Ectodermal cell (in vitro differentiated cells): ENCODE measurements around the gene NSG1.

Experiments
- H3K27ac ChIP-seq: 2 replicates; pipeline ENCODE4 v1.7.0; 2013; ENCODE audit warnings: mild to moderate bottlenecking, low read depth, low read length; ENCODE audit not compliant: insufficient read depth, poor library complexity, severe bottlenecking
- H3K27me3 ChIP-seq: 2 replicates; pipeline ENCODE4 v1.7.0; 2013; ENCODE audit warnings: mild to moderate bottlenecking, low read length; ENCODE audit not compliant: insufficient read depth, control insufficient read depth, poor library complexity, severe bottlenecking
- H3K36me3 ChIP-seq: one replicate; pipeline ENCODE4 v1.7.0; 2013; ENCODE audit warnings: low read length; ENCODE audit not compliant: control insufficient read depth, insufficient read depth
- H3K4me1 ChIP-seq: one replicate; pipeline ENCODE4 v1.7.0; 2013; ENCODE audit warnings: low read length; ENCODE audit not compliant: control insufficient read depth, insufficient read depth
- H3K4me3 ChIP-seq: 2 replicates; pipeline ENCODE4 v1.7.0; 2013; ENCODE audit warnings: low read depth, low read length, control low read depth; ENCODE audit not compliant: insufficient read depth
- H3K9me3 ChIP-seq: 2 replicates; pipeline ENCODE4 v1.7.0; 2013; ENCODE audit warnings: mild to moderate bottlenecking, low read length, moderate library complexity; ENCODE audit not compliant: control insufficient read depth
- WGBS, 2 experiments: methylation state at CpG; one replicate each; pipeline ENCODE4 v1.1.7; 2013; ENCODE audit warnings: missing lambda C conversion rate in 2 of 2; 5-methylcytosine and 5-hydroxymethylcytosine counted together

The NSG1 gene

GRCh38 chr4:4432341-4433125 lies 45.6 kb downstream of the NSG1 start:
- Histone ChIP-seq H3K4me3 (no peak overlapping the region), H3K4me1 (peaks cover 2% of the 10 kb centered on the region), H3K9me3 (no peaks in the 10 kb centered on the region), H3K27ac (no peak overlapping the region), H3K27me3 (no peaks in the 10 kb centered on the region), H3K36me3 (no peaks in the 10 kb centered on the region)
- 94% methylated on average over 11 of the region's 11 CpGs for WGBS, 2 experiments

GRCh38 chr4:4433941-4434340 lies 47.0 kb downstream of the NSG1 start:
- WGBS, 2 experiments: 92 to 96% methylated on average over 4 of the region's 4 CpGs
- H3K4me3 ChIP-seq: no peak overlapping the region
- no peak overlapping the region for H3K27ac ChIP-seq
- no peaks in the 10 kb centered on the region for H3K9me3 ChIP-seq
- no peaks in the 10 kb centered on the region for H3K4me1 ChIP-seq
- H3K36me3 ChIP-seq: no peaks in the 10 kb centered on the region
- H3K27me3 ChIP-seq: no peaks in the 10 kb centered on the region

- Histone ChIP-seq H3K36me3 (no peaks in the 10 kb centered on the region), H3K4me3 (no peak overlapping the region), H3K27me3 (no peaks in the 10 kb centered on the region), H3K27ac (no peak overlapping the region), H3K9me3 (no peaks in the 10 kb centered on the region), H3K4me1 (no peaks in the 10 kb centered on the region)
- WGBS, 2 experiments: 87 to 94% methylated on average over 2 of the region's 2 CpGs
Measured at GRCh38 chr4:4436244-4436823, 49.4 kb downstream of the NSG1 start.

GRCh38 chr4:4437798-4438470 lies 51.0 kb downstream of the NSG1 start:
- H3K9me3 ChIP-seq: no peaks in the 10 kb centered on the region
- 95 to 96% methylated on average over 13 of the region's 13 CpGs for whole genome bisulfite sequencing, 2 experiments
- H3K4me1 ChIP-seq: no peaks in the 10 kb centered on the region
- H3K27me3 ChIP-seq: no peaks in the 10 kb centered on the region
- no peak overlapping the region for H3K4me3 ChIP-seq
- no peak overlapping the region for H3K27ac ChIP-seq
- no peaks in the 10 kb centered on the region for H3K36me3 ChIP-seq

GRCh38 chr4:4438891-4439290 lies 52.0 kb downstream of the NSG1 start:
- no peaks in the 10 kb centered on the region for H3K4me1 ChIP-seq
- no peak overlapping the region for H3K27ac ChIP-seq
- no peaks in the 10 kb centered on the region for H3K27me3 ChIP-seq
- no peaks in the 10 kb centered on the region for H3K9me3 ChIP-seq
- H3K4me3 ChIP-seq: no peak overlapping the region
- no peaks in the 10 kb centered on the region for H3K36me3 ChIP-seq

GRCh38 chr4:4439782-4440181 lies 52.9 kb downstream of the NSG1 start:
- H3K4me1 ChIP-seq: no peaks in the 10 kb centered on the region
- H3K36me3 ChIP-seq: no peaks in the 10 kb centered on the region
- H3K4me3 ChIP-seq: no peak overlapping the region
- H3K27me3 ChIP-seq: no peaks in the 10 kb centered on the region
- no peaks in the 10 kb centered on the region for H3K9me3 ChIP-seq
- no peak overlapping the region for H3K27ac ChIP-seq
- WGBS, 2 experiments: 94 to 95% methylated on average over 3 to 4 of the region's 4 CpGs

GRCh38 chr4:4440333-4441061 lies 53.6 kb downstream of the NSG1 start:
- Histone ChIP-seq H3K9me3 (no peaks in the 10 kb centered on the region), H3K4me1 (no peaks in the 10 kb centered on the region), H3K36me3 (no peaks in the 10 kb centered on the region), H3K27me3 (no peaks in the 10 kb centered on the region), H3K27ac (no peak overlapping the region), H3K4me3 (no peak overlapping the region)
- 90 to 100% methylated on average over 1 to 2 of the region's 2 CpGs for WGBS, 2 experiments

- Histone ChIP-seq H3K4me3 (no peak overlapping the region), H3K27me3 (no peaks in the 10 kb centered on the region), H3K9me3 (no peaks in the 10 kb centered on the region), H3K27ac (no peak overlapping the region), H3K4me1 (no peaks in the 10 kb centered on the region), H3K36me3 (no peaks in the 10 kb centered on the region)
- WGBS, 2 experiments: 67 to 81% methylated on average over 1 to 2 of the region's 2 CpGs
Measured at GRCh38 chr4:4443821-4444220, 56.9 kb downstream of the NSG1 start.

- H3K36me3 ChIP-seq: no peaks in the 10 kb centered on the region
Measured at GRCh38 chr4:4446434-4446833, 59.5 kb downstream of the NSG1 start.

More at GRCh38 chr4:4446434-4446833, 59.5 kb downstream of the NSG1 start:
- Histone ChIP-seq H3K4me3 (no peak overlapping the region), H3K27ac (no peak overlapping the region), H3K4me1 (no peaks in the 10 kb centered on the region), H3K9me3 (no peaks in the 10 kb centered on the region), H3K27me3 (no peaks in the 10 kb centered on the region)
